Endothelial cell of umbilical vein (primary cell): ENCODE measurements around the gene COQ8B. TPM values are rescaled to one million over a fixed set of nuclear protein-coding genes. Genes with fewer than 3 reads are reported as not detected.

ENCODE experiments used
- BruUV-seq: library from RNA; stranded (reverse); fragments of 400-500 nt; replicated peaks from 2 replicates; lab custom pipeline; 2021; lab: Mats Ljungman, UMichigan
- CTCF ChIA-PET: fragments of 300-600, 350-600 bp; sonication (Branson Sonifier 250); formaldehyde crosslinking; loops from one replicate; lab custom pipeline; 2021; ENCODE audit warnings: antibody characterized with exemption, inconsistent platforms; lab: Charles Lee
- POLR2A ChIA-PET: fragments of 300-600, 350-600 bp; sonication (Branson Sonifier 250); formaldehyde crosslinking; loops from one replicate; lab custom pipeline; 2021; ENCODE audit warnings: antibody characterized with exemption, inconsistent platforms; lab: Charles Lee
- DNase-seq: peaks from one replicate; pipeline ENCODE4 v3.0.0-alpha.2; 2011; ENCODE audit warnings: low read depth, low spot score
- FAIRE-seq: peaks from 2 replicates; lab custom pipeline; 2011; peaks lifted over from hg19 to GRCh38; lab: Jason Lieb, UNC
- H2AFZ ChIP-seq: 2 replicates; pipeline ENCODE4 v1.6.0; 2012; ENCODE audit warnings: low read depth, low read length, control low read depth, inconsistent platforms
- H3K27ac ChIP-seq: 2 replicates; pipeline ENCODE4 v1.5.1; 2011; ENCODE audit warnings: low read depth, mild to moderate bottlenecking, control low read depth, low read length, moderate library complexity; ENCODE audit not compliant: insufficient read depth
- H3K27me3 ChIP-seq, 2 experiments: 2 replicates each; pipeline versions ENCODE4 v1.6.0 to v1.6.1; 2011; ENCODE audit warnings: low read length in 2 of 2, mixed read lengths in 1 of 2; ENCODE audit not compliant: control insufficient read depth in 2 of 2, insufficient read depth in 2 of 2
- H3K36me3 ChIP-seq, 2 experiments: 2 replicates in 1 of 2; 3 replicates in 1 of 2; pipeline ENCODE4 v1.5.1; 2011; ENCODE audit warnings: low read length in 2 of 2, mild to moderate bottlenecking in 1 of 2, moderate library complexity in 1 of 2; ENCODE audit not compliant: control insufficient read depth in 2 of 2, insufficient read depth in 2 of 2; ENCODE audit errors: extremely low read depth in 1 of 2
- H3K4me1 ChIP-seq: 3 replicates; pipeline ENCODE4 v1.5.1; 2011; ENCODE audit warnings: mild to moderate bottlenecking, low read length; ENCODE audit not compliant: control insufficient read depth, insufficient read depth; ENCODE audit errors: extremely low read depth
- H3K4me2 ChIP-seq: 2 replicates; pipeline ENCODE4 v1.6.1; 2011; ENCODE audit warnings: low read length, control low read depth, mixed read lengths; ENCODE audit not compliant: insufficient read depth
- H3K4me3 ChIP-seq, 3 experiments: fragments of 200-600 bp in 1 of 3; sonication (generic), shearing (Covaris generic) in 1 of 3; replicated peaks in 1 of 3; 2 replicates each; pipeline ENCODE4 v1.5.1; 2011 to 2016; ENCODE audit warnings: control low read depth in 3 of 3, low read length in 3 of 3, mild to moderate bottlenecking in 2 of 3, inconsistent platforms in 1 of 3, low read depth in 1 of 3, moderate library complexity in 1 of 3; ENCODE audit not compliant: insufficient read depth in 1 of 3
- H3K79me2 ChIP-seq: 2 replicates; pipeline ENCODE4 v1.6.0; 2012; ENCODE audit warnings: low read length, inconsistent platforms; ENCODE audit not compliant: control insufficient read depth, insufficient read depth
- H3K9ac ChIP-seq: replicated peaks from 2 replicates; pipeline ENCODE3; 2011; ENCODE audit warnings: low read length, control low read depth; ENCODE audit not compliant: insufficient read depth; ENCODE audit errors: extremely low read depth
- H3K9me1 ChIP-seq: replicated peaks from 3 replicates; pipeline ENCODE4 v1.6.0; 2011; ENCODE audit warnings: mild to moderate bottlenecking, low read length; ENCODE audit not compliant: control insufficient read depth, insufficient read depth; ENCODE audit errors: extremely low read depth
- H3K9me3 ChIP-seq: replicated peaks from 2 replicates; pipeline ENCODE4 v1.5.1; 2012; ENCODE audit warnings: low read length, inconsistent platforms; ENCODE audit not compliant: control insufficient read depth, insufficient read depth
- H4K20me1 ChIP-seq: replicated peaks from 2 replicates; pipeline ENCODE3; 2011; ENCODE audit warnings: mild to moderate bottlenecking, low read length; ENCODE audit not compliant: control insufficient read depth, insufficient read depth; ENCODE audit errors: extremely low read depth
- EZH2 ChIP-seq: IDR thresholded peaks from 2 replicates; pipeline ENCODE4 v1.6.1; 2012; ENCODE audit warnings: borderline replicate concordance, low read depth, mild to moderate bottlenecking, moderate library complexity, low read length, inconsistent platforms; ENCODE audit not compliant: severe bottlenecking
- FOS ChIP-seq: IDR thresholded peaks from 2 replicates; pipeline ENCODE4 v1.6.1; 2011; ENCODE audit warnings: mild to moderate bottlenecking, low read length, moderate library complexity, borderline replicate concordance; ENCODE audit not compliant: insufficient read depth
- GATA2 ChIP-seq: IDR thresholded peaks from 2 replicates; pipeline ENCODE4 v1.7.0; 2011; ENCODE audit warnings: low read depth, mild to moderate bottlenecking, moderate library complexity, mixed read lengths, low read length; ENCODE audit not compliant: insufficient read length, insufficient read depth
- JUN ChIP-seq: IDR thresholded peaks from 2 replicates; pipeline ENCODE4 v1.6.1; 2011; ENCODE audit warnings: borderline replicate concordance, low read depth; ENCODE audit not compliant: insufficient read length, insufficient read depth
- MAX ChIP-seq: IDR thresholded peaks from 2 replicates; pipeline ENCODE4 v1.6.1; 2011; ENCODE audit not compliant: insufficient read depth, insufficient read length
- MYC ChIP-seq: IDR thresholded peaks from one replicate; pipeline ENCODE4 v1.6.1; 2011; ENCODE audit warnings: mild to moderate bottlenecking, low read depth, low read length
- POLR2A ChIP-seq: IDR thresholded peaks from 2 replicates; pipeline ENCODE4 v1.6.1; 2012; ENCODE audit warnings: low read depth, mild to moderate bottlenecking, control low read depth, low read length
- POLR2AphosphoS5 ChIP-seq: IDR thresholded peaks from 2 replicates; pipeline ENCODE4 v1.6.1; 2012; ENCODE audit warnings: low read depth, mild to moderate bottlenecking, control low read depth, low read length, moderate library complexity; ENCODE audit not compliant: insufficient read depth
- dilution Hi-C: fragments of 300-500 bp; cut with MboI; formaldehyde crosslinking; loops from one replicate; pipeline ENCODE4 v1.15.0; 2019; ENCODE audit warnings: low sequenced_read_pairs; ENCODE audit not compliant: extremely low pct_ligation_motif_present
- intact Hi-C: fragments of 100-400 bp; cut with micrococcal nuclease; formaldehyde crosslinking; loops from one replicate; pipeline ENCODE4 v1.10.0; 2022
- polyA plus RNA-seq, 4 experiments: library from polyadenylated mRNA; depleted of rRNA in 3 of 4; stranded (reverse) in 3 of 4; unstranded in 1 of 4; fragments of >200 nt; gene quantifications; 2 replicates each; pipeline versions ENCODE4 v1.2.1 to v1.2.3, GENCODE V29; 2011 to 2012; ENCODE audit warnings: missing spikeins in 1 of 4
- total RNA-seq: library from RNA; stranded (reverse); gene quantifications from 2 replicates; pipeline ENCODE4 v1.2.3, GENCODE V29; 2021

COQ8B gene
- total and polyA plus RNA-seq, 2 donors (not counting 3 experiments of a cell fraction or from before 2014, with no cell fraction given), result 16.2 to 19.2 TPM

- Histone ChIP-seq H2AFZ (no peak overlapping the region), H3K27ac (no peak overlapping the region), H3K4me3 (no peak overlapping the region), H3K36me3 (peaks cover 0 to 36% of the 10 kb centered on the region in 2 experiments), H3K79me2 (no peaks in the 10 kb centered on the region), H3K9me1 (no peaks in the 10 kb centered on the region), H3K9me3 (no peaks in the 10 kb centered on the region), H4K20me1 (no peaks in the 10 kb centered on the region), H3K4me1 (no peaks in the 10 kb centered on the region), H3K27me3 (no peaks in the 10 kb centered on the region), H3K9ac (no peak overlapping the region), H3K4me2 (no peak overlapping the region)
- ChIA-PET POLR2A (no interaction called here), CTCF (no interaction called here)
- dilution Hi-C loops, result no loop called here
- TF ChIP-seq POLR2A (no peak), POLR2AphosphoS5 (no peak), MYC (no peak), FOS (no peak), EZH2 (no peak), GATA2 (no peak), JUN (no peak), MAX (no peak)
- intact Hi-C loops, result no loop called here
- FAIRE-seq, result no peak
- no TSS peak for BruUV-seq
- DNase-seq, result no peak
Observed at GRCh38 chr19:40681039-40681438, 35.6 kb downstream of the COQ8B start.

DNA sequence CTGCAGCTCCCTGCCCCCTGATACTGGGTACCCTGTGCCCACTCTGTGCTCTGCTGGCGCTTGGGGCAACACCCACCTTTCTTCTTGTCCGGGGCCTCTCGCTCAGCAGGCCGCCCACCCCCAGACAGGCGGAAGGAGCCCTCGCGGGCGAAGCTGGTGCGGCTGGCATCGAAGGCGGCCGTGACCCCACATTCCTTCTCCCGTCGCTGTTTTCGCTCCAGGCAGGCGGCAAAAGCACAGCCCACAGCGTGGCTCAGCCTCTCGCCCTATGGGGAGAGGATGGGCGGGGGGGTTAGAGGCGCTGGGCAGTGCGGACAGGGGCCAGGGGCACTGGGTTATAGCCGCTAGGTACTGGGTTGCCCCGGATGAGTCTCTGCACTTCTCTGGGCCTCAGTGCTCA, 39.5 kb downstream of the COQ8B start:
- dilution Hi-C loops (no loop called here), intact Hi-C loops (no loop called here)
- no TSS peak for BruUV-seq
- Histone ChIP-seq H3K27ac (no peak overlapping the region), H3K4me1 (no peaks in the 10 kb centered on the region), H3K4me2 (no peak overlapping the region), H3K27me3 (no peaks in the 10 kb centered on the region), H4K20me1 (no peaks in the 10 kb centered on the region), H3K9me1 (no peaks in the 10 kb centered on the region), H3K9me3 (no peaks in the 10 kb centered on the region), H3K36me3 (peaks cover 18 to 45% of the 10 kb centered on the region in 2 experiments), H3K79me2 (no peaks in the 10 kb centered on the region), H3K9ac (no peak overlapping the region), H2AFZ (no peak overlapping the region), H3K4me3 (no peak overlapping the region)
- FAIRE-seq (no peak), DNase-seq (no peak)
- TF ChIP-seq POLR2AphosphoS5, result no peak
- no peak for TF ChIP-seq POLR2A
- CTCF ChIA-PET, result no interaction called here
- POLR2A ChIA-PET, result no interaction called here
